Coronary artery (tissue), 2 donors: ENCODE data around the gene SLC5A4.

Experiments
- DNase-seq: peaks from one replicate; pipeline ENCODE4 v3.0.0-alpha.2; 2017; ENCODE audit warnings: low spot score
- H3K27ac ChIP-seq, 2 donors: fragments of 200-600 bp; sonication (generic); one replicate each; pipeline ENCODE4 v1.5.1; 2016 to 2019
- H3K4me3 ChIP-seq: fragments of 200-600 bp; sonication (generic); 2 replicates; pipeline ENCODE4 v1.5.1; 2016; ENCODE audit warnings: mild to moderate bottlenecking, moderate library complexity
- TF ChIP-seq, protein P1 (sequence below): fragments of 200-600 bp; sonication (generic); IDR thresholded peaks from one replicate; pipeline ENCODE4 v1.5.1; 2019; ENCODE audit warnings: antibody characterized with exemption

SLC5A4 gene

DNA sequence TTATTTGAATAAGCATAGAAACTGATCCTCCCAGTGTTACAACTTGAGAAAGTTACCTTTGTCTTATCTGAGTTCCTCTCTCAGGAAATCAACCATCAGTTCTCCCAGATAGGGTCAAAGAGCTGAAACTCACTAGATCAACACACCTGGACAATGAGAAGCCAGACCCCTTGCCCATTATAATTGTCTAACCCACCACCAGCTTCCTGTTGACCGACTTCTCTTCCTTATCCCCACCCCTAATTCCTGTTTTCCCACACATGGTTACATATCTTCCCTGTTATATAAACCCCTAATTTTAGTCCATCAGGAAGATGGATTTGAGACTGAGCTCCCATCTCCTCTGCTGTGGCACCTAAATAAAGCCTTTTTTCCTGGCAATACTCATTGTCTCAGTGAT is 6.9 kb downstream of the SLC5A4 start:
- no peak overlapping the region for H3K27ac ChIP-seq
- DNase-seq = no peak
- H3K4me3 ChIP-seq = no peak overlapping the region
- TF ChIP-seq, protein P1, sequence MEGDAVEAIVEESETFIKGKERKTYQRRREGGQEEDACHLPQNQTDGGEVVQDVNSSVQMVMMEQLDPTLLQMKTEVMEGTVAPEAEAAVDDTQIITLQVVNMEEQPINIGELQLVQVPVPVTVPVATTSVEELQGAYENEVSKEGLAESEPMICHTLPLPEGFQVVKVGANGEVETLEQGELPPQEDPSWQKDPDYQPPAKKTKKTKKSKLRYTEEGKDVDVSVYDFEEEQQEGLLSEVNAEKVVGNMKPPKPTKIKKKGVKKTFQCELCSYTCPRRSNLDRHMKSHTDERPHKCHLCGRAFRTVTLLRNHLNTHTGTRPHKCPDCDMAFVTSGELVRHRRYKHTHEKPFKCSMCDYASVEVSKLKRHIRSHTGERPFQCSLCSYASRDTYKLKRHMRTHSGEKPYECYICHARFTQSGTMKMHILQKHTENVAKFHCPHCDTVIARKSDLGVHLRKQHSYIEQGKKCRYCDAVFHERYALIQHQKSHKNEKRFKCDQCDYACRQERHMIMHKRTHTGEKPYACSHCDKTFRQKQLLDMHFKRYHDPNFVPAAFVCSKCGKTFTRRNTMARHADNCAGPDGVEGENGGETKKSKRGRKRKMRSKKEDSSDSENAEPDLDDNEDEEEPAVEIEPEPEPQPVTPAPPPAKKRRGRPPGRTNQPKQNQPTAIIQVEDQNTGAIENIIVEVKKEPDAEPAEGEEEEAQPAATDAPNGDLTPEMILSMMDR = no peak

- DNase-seq = no peak
- no peak overlapping the region for H3K27ac ChIP-seq
- TF ChIP-seq, protein P1 = no peak
- no peak overlapping the region for H3K4me3 ChIP-seq
Observed at GRCh38 chr22:32246166-32246565, 9.0 kb downstream of the SLC5A4 start.

DNA sequence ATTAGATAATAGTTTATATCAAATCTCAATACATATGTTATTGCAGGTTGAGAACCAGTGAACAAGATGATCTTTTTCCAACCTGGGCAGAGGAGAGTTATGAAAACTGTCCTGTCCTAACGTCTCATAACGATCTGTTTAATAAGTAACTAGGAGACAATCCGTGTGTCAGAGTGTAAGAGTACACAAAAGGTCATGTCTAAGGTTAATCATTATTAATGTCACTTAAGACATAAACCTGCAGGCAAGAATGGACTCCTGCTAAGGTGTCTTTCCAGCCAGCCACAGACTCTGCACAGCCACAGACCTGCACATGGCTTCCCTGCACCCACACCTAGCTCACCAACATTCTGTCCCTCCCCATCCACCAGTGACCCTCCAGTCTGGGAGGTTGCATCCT is 10.1 kb downstream of the SLC5A4 start:
- DNase-seq = no peak
- H3K27ac ChIP-seq = no peak overlapping the region
- H3K4me3 ChIP-seq = no peak overlapping the region
- TF ChIP-seq, protein P1 = no peak

DNA sequence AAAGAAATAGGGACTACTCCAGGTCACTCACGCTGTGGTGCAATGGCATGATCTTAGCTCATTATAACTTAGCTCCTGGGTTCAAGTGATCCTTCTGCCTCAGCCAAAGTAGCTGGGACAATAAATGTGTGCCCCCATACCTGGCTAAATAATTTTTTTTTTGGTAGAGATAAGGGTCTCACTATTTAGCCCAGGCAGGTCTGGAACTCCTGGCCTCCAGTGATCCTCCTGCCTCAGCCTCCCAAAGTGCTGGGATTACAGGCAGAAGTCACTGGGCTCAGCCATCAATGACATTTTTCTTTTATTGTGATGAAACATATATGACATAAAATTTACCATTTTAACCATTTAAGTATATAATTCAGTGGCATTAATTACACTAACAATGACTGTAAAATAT is 10.6 kb downstream of the SLC5A4 start:
- DNase-seq = no peak
- Histone ChIP-seq H3K4me3 (no peak overlapping the region), H3K27ac (no peak overlapping the region)
- TF ChIP-seq, protein P1 = no peak

DNA sequence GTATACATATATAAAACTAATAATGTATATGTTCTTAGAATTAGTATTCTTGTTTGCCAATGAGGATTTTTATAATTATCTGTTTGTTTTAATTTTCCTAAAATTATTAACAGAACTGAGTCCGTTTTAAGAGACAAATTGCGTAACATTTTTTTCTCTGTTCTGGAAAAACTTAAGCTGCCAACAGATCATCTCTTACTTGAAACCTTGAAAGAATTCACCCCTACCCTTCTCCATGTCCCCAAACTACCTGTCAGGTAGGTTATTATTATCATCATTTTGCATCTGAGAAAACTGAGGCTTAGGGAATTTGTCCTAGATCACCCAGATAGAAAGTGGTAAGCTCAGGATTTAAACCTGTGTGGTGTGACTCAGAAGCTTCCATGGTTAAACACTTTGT is 14.7 kb downstream of the SLC5A4 start:
- DNase-seq = no peak
- H3K27ac ChIP-seq = no peak overlapping the region
- H3K4me3 ChIP-seq = no peak overlapping the region
- TF ChIP-seq, protein P1 = no peak

GRCh38 chr22:32237906-32238305 is 17.2 kb downstream of the SLC5A4 start:
- H3K4me3 ChIP-seq = no peak overlapping the region
- TF ChIP-seq, protein P1 = no peak
- DNase-seq = no peak
- no peak overlapping the region for H3K27ac ChIP-seq

GRCh38 chr22:32236970-32237369 is 18.2 kb downstream of the SLC5A4 start:
- Histone ChIP-seq H3K4me3 (no peak overlapping the region), H3K27ac (no peak overlapping the region)
- no peak for DNase-seq
- TF ChIP-seq, protein P1 = no peak
